HepG2 (cell line): ENCODE measurements around the gene CCNB2. TPM values are rescaled to one million over a fixed set of nuclear protein-coding genes. Genes with fewer than 3 reads are reported as not detected.

Experiments used
- AKAP8 ChIP-seq: sonication (generic); formaldehyde crosslinking; IDR thresholded peaks from 2 replicates; pipeline ENCODE4 v1.5.1; 2020; ENCODE audit warnings: mild to moderate bottlenecking, missing genetic modification reagents
- ASH2L ChIP-seq: fragments of 300-600, 200-600 bp; sonication (generic); IDR thresholded peaks from 2 replicates; pipeline ENCODE4 v1.7.0; 2017; ENCODE audit warnings: low read depth, mild to moderate bottlenecking, moderate library complexity, mixed read lengths, low read length; ENCODE audit not compliant: insufficient read length
- CHCHD3 ChIP-seq: sonication (generic); formaldehyde crosslinking; IDR thresholded peaks from 2 replicates; pipeline ENCODE4 v1.8.0; 2022; ENCODE audit warnings: mild to moderate bottlenecking, missing genetic modification reagents, moderate library complexity
- HDAC2 ChIP-seq: sonication (generic); formaldehyde crosslinking; IDR thresholded peaks from 2 replicates; pipeline ENCODE4 v1.4.0; 2020; ENCODE audit warnings: missing genetic modification reagents
- NFYC ChIP-seq: IDR thresholded peaks from 2 replicates; pipeline ENCODE4 v1.6.1; 2016; ENCODE audit warnings: missing genetic modification reagents, missing compliant biosample characterization
- PHF21A ChIP-seq: sonication (generic); formaldehyde crosslinking; IDR thresholded peaks from 2 replicates; pipeline ENCODE4 v1.5.0; 2020; ENCODE audit warnings: mild to moderate bottlenecking, missing genetic modification reagents
- TAF1 ChIP-seq: sonication (generic); formaldehyde crosslinking; IDR thresholded peaks from 2 replicates; pipeline ENCODE4 v1.4.0; 2020; ENCODE audit warnings: missing genetic modification reagents
- TEAD3 ChIP-seq: optimal IDR thresholded peaks from 2 replicates; pipeline ENCODE3; 2016; ENCODE audit warnings: borderline replicate concordance
- ZBTB25 ChIP-seq: IDR thresholded peaks from 2 replicates; pipeline ENCODE4 v1.6.1; 2018; ENCODE audit warnings: missing genetic modification reagents
- ZBTB40 ChIP-seq, 2 experiments: fragments of 450-650 bp in 1 of 2; sonication (generic) in 1 of 2; formaldehyde crosslinking in 1 of 2; IDR thresholded peaks; 2 replicates each; pipeline versions ENCODE4 v1.6.1 to v1.8.0; 2016 to 2022; ENCODE audit warnings: antibody characterized with exemption in 1 of 2, mild to moderate bottlenecking in 1 of 2, missing genetic modification reagents in 1 of 2
- ZFP1 ChIP-seq: IDR thresholded peaks from 2 replicates; pipeline ENCODE4 v1.6.1; 2016
- ZNF501 ChIP-seq: sonication (generic); formaldehyde crosslinking; IDR thresholded peaks from 2 replicates; pipeline ENCODE4 v1.5.1; 2020; ENCODE audit warnings: mild to moderate bottlenecking, moderate library complexity, missing genetic modification reagents
- ZNF704 ChIP-seq: sonication (generic); formaldehyde crosslinking; IDR thresholded peaks from 2 replicates; pipeline ENCODE4 v1.8.1; 2023; ENCODE audit warnings: mild to moderate bottlenecking, inconsistent platforms, moderate library complexity, missing genetic modification reagents, borderline replicate concordance
- ZSCAN30 ChIP-seq: sonication (generic); formaldehyde crosslinking; IDR thresholded peaks from 2 replicates; pipeline ENCODE4 v1.5.0; 2020; ENCODE audit warnings: mild to moderate bottlenecking, missing genetic modification reagents
- ZSCAN9 ChIP-seq: IDR thresholded peaks from 2 replicates; pipeline ENCODE4 v1.6.1; 2016; ENCODE audit warnings: borderline replicate concordance
- polyA plus RNA-seq, 8 experiments: library from polyadenylated mRNA; depleted of rRNA in 3 of 8; stranded (reverse) in 7 of 8; unstranded in 1 of 8; fragments of >200 nt; fragmentation: Illumina TruSeq in 4 of 8; extraction: Trizol in 4 of 8; gene quantifications; 2 replicates each; pipeline versions ENCODE4 v1.2.1 to v1.2.3, GENCODE V29; 2011 to 2016; ENCODE audit warnings: low read depth in 4 of 8, missing spikeins in 1 of 8, mixed read lengths in 1 of 8; ENCODE audit not compliant: insufficient read depth in 1 of 8
- total RNA-seq, 5 experiments: library from RNA; depleted of rRNA; stranded (reverse); fragments of >200 nt; fragmentation: Illumina TruSeq; extraction: Trizol; gene quantifications; 2 replicates each; pipeline ENCODE4 v1.2.3, GENCODE V29; 2016; ENCODE audit warnings: low read depth in 1 of 5
- TF ChIP-seq, protein P1 (sequence below): sonication (generic); formaldehyde crosslinking; IDR thresholded peaks from 2 replicates; pipeline ENCODE4 v1.5.0; 2020; ENCODE audit warnings: mild to moderate bottlenecking, missing genetic modification reagents

CCNB2 gene
- total and polyA plus RNA-seq, 2 of the 13 experiments (the other 11 are each of a cell fraction or from before 2014, with no cell fraction given): 43.5 to 80.9 TPM

DNA sequence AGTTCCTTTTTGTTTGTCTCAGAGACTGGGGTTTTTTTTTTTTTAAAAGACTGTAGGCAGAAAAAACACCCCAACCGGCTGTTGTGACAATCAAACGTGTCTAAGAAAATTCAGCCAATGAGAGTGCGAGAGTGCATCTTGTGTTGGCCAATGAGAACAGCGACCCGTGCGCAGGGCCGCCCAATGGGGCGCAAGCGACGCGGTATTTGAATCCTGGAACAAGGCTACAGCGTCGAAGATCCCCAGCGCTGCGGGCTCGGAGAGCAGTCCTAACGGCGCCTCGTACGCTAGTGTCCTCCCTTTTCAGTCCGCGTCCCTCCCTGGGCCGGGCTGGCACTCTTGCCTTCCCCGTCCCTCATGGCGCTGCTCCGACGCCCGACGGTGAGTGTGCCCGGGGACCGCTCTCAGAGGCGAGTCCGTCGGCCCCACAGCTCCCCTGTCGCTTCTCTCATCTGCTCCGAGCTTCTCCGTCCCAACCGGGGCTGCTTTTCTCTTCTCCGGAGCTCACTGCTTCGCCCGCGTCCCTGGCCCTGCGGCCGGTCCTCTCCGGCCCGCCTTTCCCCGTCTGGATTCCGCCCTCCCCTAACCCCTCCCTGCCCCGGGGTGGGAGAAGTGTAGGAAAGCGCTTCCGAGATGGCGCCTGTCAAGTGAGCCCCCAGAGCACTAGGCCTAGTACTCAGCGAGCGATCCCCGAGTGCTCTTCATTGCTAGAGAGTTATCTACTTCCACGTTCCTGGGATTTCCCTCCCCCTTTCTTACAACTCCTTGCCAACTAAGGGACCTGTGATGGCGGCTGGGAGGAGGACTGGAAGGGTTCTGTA lies at the start of gene CCNB2 (continued):
- TF ChIP-seq ASH2L: peak; percentile 75
- TF ChIP-seq HDAC2 (CRISPR knock-in tag): peak; percentile 63
- peak; percentile 94 for TF ChIP-seq NFYC (CRISPR knock-in tag)
- TF ChIP-seq ZSCAN9 (CRISPR knock-in tag): no peak
- TF ChIP-seq ZNF704: 0 out of 2 replicates have a peak, but pooled peaks have one; percentile 19
- TF ChIP-seq ZFP1 (CRISPR knock-in tag): 0 out of 2 replicates have a peak, but pooled peaks have one; percentile 44
- TF ChIP-seq CHCHD3 (CRISPR knock-in tag): peak; percentile 66; the same call in 1 of the 2 replicates
- TF ChIP-seq TAF1 (CRISPR knock-in tag): peak; percentile 78
- TF ChIP-seq, protein P1, sequence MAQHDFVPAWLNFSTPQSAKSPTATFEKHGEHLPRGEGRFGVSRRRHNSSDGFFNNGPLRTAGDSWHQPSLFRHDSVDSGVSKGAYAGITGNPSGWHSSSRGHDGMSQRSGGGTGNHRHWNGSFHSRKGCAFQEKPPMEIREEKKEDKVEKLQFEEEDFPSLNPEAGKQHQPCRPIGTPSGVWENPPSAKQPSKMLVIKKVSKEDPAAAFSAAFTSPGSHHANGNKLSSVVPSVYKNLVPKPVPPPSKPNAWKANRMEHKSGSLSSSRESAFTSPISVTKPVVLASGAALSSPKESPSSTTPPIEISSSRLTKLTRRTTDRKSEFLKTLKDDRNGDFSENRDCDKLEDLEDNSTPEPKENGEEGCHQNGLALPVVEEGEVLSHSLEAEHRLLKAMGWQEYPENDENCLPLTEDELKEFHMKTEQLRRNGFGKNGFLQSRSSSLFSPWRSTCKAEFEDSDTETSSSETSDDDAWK (CRISPR knock-in tag): no peak
- no peak for TF ChIP-seq ZBTB25 (CRISPR knock-in tag)
- TF ChIP-seq AKAP8 (CRISPR knock-in tag): 0 out of 2 replicates have a peak, but pooled peaks have one; percentile 38
- TF ChIP-seq ZSCAN30 (CRISPR knock-in tag): no peak
- TF ChIP-seq PHF21A (CRISPR knock-in tag): peak; percentile 42
- no peak for TF ChIP-seq ZBTB40 (IDR thresholded peaks at IDR 0.05)
- TF ChIP-seq ZBTB40 (CRISPR knock-in tag; IDR thresholded peaks at IDR 0.05): peak; percentile 29; the same call in 1 of the 2 replicates
- peak; percentile 44 for TF ChIP-seq TEAD3 (CRISPR knock-in tag)
- 0 out of 2 replicates have a peak, but pooled peaks have one; percentile 38 for TF ChIP-seq ZNF501
